ENCODE data around the gene AMFR.

DNA sequence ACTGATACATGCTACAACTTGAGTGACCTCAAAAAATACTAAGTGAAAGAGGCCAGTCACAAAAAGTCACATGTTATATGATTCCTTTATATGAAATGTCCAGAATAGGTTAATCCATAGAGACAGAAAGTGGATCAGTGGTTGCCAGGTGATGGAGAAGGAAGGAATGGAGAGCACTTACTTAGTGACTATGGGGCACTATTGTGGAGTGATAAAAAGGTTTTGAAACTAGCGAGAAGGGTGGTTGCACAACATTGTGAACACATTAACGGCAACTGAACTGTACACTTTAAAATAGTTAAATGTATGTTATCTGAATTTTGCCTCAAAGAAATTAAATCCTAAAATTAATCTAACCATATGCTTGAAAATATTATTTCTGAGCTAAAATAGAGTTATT, 25.9 kb downstream of the AMFR start:
- TF ChIP-seq, protein P1, sequence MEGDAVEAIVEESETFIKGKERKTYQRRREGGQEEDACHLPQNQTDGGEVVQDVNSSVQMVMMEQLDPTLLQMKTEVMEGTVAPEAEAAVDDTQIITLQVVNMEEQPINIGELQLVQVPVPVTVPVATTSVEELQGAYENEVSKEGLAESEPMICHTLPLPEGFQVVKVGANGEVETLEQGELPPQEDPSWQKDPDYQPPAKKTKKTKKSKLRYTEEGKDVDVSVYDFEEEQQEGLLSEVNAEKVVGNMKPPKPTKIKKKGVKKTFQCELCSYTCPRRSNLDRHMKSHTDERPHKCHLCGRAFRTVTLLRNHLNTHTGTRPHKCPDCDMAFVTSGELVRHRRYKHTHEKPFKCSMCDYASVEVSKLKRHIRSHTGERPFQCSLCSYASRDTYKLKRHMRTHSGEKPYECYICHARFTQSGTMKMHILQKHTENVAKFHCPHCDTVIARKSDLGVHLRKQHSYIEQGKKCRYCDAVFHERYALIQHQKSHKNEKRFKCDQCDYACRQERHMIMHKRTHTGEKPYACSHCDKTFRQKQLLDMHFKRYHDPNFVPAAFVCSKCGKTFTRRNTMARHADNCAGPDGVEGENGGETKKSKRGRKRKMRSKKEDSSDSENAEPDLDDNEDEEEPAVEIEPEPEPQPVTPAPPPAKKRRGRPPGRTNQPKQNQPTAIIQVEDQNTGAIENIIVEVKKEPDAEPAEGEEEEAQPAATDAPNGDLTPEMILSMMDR (IDR thresholded peaks at IDR 0.05) = no peak
- TF ChIP-seq POLR2A (IDR thresholded peaks at IDR 0.05) = no peak
- TF ChIP-seq POLR2AphosphoS5 (IDR thresholded peaks at IDR 0.05) = no peak
- TF ChIP-seq EP300 (IDR thresholded peaks at IDR 0.05) = no peak

Data from stomach (tissue), 4 donors.